NCI-H187 treated with DMSO at 0.1 percent for 48 hours (cell line): ENCODE data around the gene ALG12.

Experiments used
- DNase-seq: peaks from one replicate; lab custom pipeline; 2025; lab: John Stamatoyannopoulos, UW

The ALG12 gene

GRCh38 chr22:49957826-49958365 lies 39.7 kb upstream of the ALG12 start:
- no peak for DNase-seq

- no peak for DNase-seq
Measured at GRCh38 chr22:49956914-49957825, 38.9 kb upstream of the ALG12 start.

- no peak for DNase-seq
Measured at GRCh38 chr22:49956418-49956770, 38.2 kb upstream of the ALG12 start.

- DNase-seq = no peak
Measured at GRCh38 chr22:49955581-49956417, 37.6 kb upstream of the ALG12 start.

- DNase-seq = no peak
Measured at GRCh38 chr22:49954991-49955580, 36.8 kb upstream of the ALG12 start.

GRCh38 chr22:49954354-49954753 lies 36.1 kb upstream of the ALG12 start:
- DNase-seq = no peak

GRCh38 chr22:49953680-49954344 lies 35.6 kb upstream of the ALG12 start:
- DNase-seq = no peak

- no peak for DNase-seq
Measured at GRCh38 chr22:49953027-49953679, 34.9 kb upstream of the ALG12 start.

- DNase-seq = no peak
Measured at GRCh38 chr22:49951986-49952896, 34.0 kb upstream of the ALG12 start.

GRCh38 chr22:49951678-49951985 lies 33.4 kb upstream of the ALG12 start:
- DNase-seq = no peak

GRCh38 chr22:49951000-49951677 lies 32.9 kb upstream of the ALG12 start:
- no peak for DNase-seq

GRCh38 chr22:49950396-49950994 lies 32.3 kb upstream of the ALG12 start:
- DNase-seq = no peak

GRCh38 chr22:49949914-49950292 lies 31.7 kb upstream of the ALG12 start:
- no peak for DNase-seq

- DNase-seq = no peak
Measured at GRCh38 chr22:49948958-49949913, 31.0 kb upstream of the ALG12 start.

GRCh38 chr22:49948116-49948957 lies 30.1 kb upstream of the ALG12 start:
- no peak for DNase-seq

GRCh38 chr22:49947296-49947622 lies 29.0 kb upstream of the ALG12 start:
- no peak for DNase-seq

- DNase-seq = no peak
Measured at GRCh38 chr22:49946612-49947295, 28.5 kb upstream of the ALG12 start.
